ENCODE results near the gene KCTD1. TPM values are rescaled to one million over a fixed set of nuclear protein-coding genes. Genes with fewer than 3 reads are reported as not detected.

Gene KCTD1
- total and polyA plus RNA-seq, 8 donors, result 4.3 to 16.8 (median 8.1) TPM

- no peak overlapping the region for H3K27ac ChIP-seq
- H3K4me3 ChIP-seq, result no peak overlapping the region
- intact Hi-C loops (cut with DNase I), result no loop called here
- WGBS, 2 donors, result 76 to 77% methylated on average over 3 of the region's 3 CpGs
- H3K27me3 ChIP-seq, result no peaks in the 10 kb centered on the region
- H3K9me3 ChIP-seq, result no peaks in the 10 kb centered on the region
- ATAC-seq (no peak), DNase-seq (no peak), FAIRE-seq (no peak)
- no peaks in the 10 kb centered on the region for H3K36me3 ChIP-seq
- no peak for TF ChIP-seq CTCF (IDR thresholded peaks at IDR 0.05)
- peaks cover 0 to 4% (median 1%) of the 10 kb centered on the region in 3 donors for H3K4me1 ChIP-seq
These were observed 92.3 kb downstream of the KCTD1 start for GRCh38 chr18:26456070-26456491.

GRCh38 chr18:26455639-26456038 is 92.7 kb downstream of the KCTD1 start:
- H3K9me3 ChIP-seq, result no peaks in the 10 kb centered on the region
- 95 to 97% methylated on average over 15 of the region's 15 CpGs for WGBS, 2 donors
- intact Hi-C loops (cut with DNase I), result no loop called here
- no peaks in the 10 kb centered on the region for H3K27me3 ChIP-seq
- no peak for TF ChIP-seq CTCF (IDR thresholded peaks at IDR 0.05)
- no peak for ATAC-seq
- no peak for DNase-seq
- H3K4me1 ChIP-seq, result no peaks in the 10 kb centered on the region
- no peak for FAIRE-seq
- no peak overlapping the region for H3K4me3 ChIP-seq
- H3K36me3 ChIP-seq, result no peaks in the 10 kb centered on the region
- no peak overlapping the region for H3K27ac ChIP-seq

GRCh38 chr18:26454616-26455015 is 93.7 kb downstream of the KCTD1 start:
- H3K27me3 ChIP-seq, result no peaks in the 10 kb centered on the region
- TF ChIP-seq CTCF (IDR thresholded peaks at IDR 0.05), result no peak
- H3K27ac ChIP-seq, result no peak overlapping the region
- 91 to 96% methylated on average over 6 of the region's 6 CpGs for WGBS, 2 donors
- H3K36me3 ChIP-seq, result no peaks in the 10 kb centered on the region
- H3K4me3 ChIP-seq, result no peak overlapping the region
- intact Hi-C loops (cut with DNase I), result no loop called here
- no peaks in the 10 kb centered on the region for H3K9me3 ChIP-seq
- H3K4me1 ChIP-seq, result no peaks in the 10 kb centered on the region
- ATAC-seq (no peak), DNase-seq (no peak), FAIRE-seq (no peak)

- ATAC-seq (no peak), DNase-seq (no peak), FAIRE-seq (no peak)
- H3K27me3 ChIP-seq, result no peaks in the 10 kb centered on the region
- WGBS, 2 donors, result 90 to 94% methylated on average over 3 of the region's 3 CpGs
- no peaks in the 10 kb centered on the region for H3K9me3 ChIP-seq
- H3K4me3 ChIP-seq, result no peak overlapping the region
- intact Hi-C loops (cut with DNase I), result no loop called here
- H3K4me1 ChIP-seq, result no peaks in the 10 kb centered on the region
- H3K27ac ChIP-seq, result no peak overlapping the region
- H3K36me3 ChIP-seq, result no peaks in the 10 kb centered on the region
- no peak for TF ChIP-seq CTCF (IDR thresholded peaks at IDR 0.05)
These were observed 94.2 kb downstream of the KCTD1 start for GRCh38 chr18:26454192-26454591.

GRCh38 chr18:26453386-26453901 is 94.9 kb downstream of the KCTD1 start:
- no peaks in the 10 kb centered on the region for H3K27me3 ChIP-seq
- H3K4me3 ChIP-seq, result no peak overlapping the region
- ATAC-seq (no peak), DNase-seq (no peak), FAIRE-seq (no peak)
- no peaks in the 10 kb centered on the region for H3K4me1 ChIP-seq
- H3K9me3 ChIP-seq, result no peaks in the 10 kb centered on the region
- intact Hi-C loops (cut with DNase I), result no loop called here
- no peak overlapping the region for H3K27ac ChIP-seq
- WGBS, 2 donors, result 93 to 95% methylated on average over 4 of the region's 4 CpGs
- H3K36me3 ChIP-seq, result no peaks in the 10 kb centered on the region
- no peak for TF ChIP-seq CTCF (IDR thresholded peaks at IDR 0.05)

All from pancreas (tissue), 10 donors.